ENCODE results near the gene HNRNPAB.

GRCh38 chr5:178256746-178257145 lies 52.4 kb downstream of the HNRNPAB start:
- TF ChIP-seq, protein P1, sequence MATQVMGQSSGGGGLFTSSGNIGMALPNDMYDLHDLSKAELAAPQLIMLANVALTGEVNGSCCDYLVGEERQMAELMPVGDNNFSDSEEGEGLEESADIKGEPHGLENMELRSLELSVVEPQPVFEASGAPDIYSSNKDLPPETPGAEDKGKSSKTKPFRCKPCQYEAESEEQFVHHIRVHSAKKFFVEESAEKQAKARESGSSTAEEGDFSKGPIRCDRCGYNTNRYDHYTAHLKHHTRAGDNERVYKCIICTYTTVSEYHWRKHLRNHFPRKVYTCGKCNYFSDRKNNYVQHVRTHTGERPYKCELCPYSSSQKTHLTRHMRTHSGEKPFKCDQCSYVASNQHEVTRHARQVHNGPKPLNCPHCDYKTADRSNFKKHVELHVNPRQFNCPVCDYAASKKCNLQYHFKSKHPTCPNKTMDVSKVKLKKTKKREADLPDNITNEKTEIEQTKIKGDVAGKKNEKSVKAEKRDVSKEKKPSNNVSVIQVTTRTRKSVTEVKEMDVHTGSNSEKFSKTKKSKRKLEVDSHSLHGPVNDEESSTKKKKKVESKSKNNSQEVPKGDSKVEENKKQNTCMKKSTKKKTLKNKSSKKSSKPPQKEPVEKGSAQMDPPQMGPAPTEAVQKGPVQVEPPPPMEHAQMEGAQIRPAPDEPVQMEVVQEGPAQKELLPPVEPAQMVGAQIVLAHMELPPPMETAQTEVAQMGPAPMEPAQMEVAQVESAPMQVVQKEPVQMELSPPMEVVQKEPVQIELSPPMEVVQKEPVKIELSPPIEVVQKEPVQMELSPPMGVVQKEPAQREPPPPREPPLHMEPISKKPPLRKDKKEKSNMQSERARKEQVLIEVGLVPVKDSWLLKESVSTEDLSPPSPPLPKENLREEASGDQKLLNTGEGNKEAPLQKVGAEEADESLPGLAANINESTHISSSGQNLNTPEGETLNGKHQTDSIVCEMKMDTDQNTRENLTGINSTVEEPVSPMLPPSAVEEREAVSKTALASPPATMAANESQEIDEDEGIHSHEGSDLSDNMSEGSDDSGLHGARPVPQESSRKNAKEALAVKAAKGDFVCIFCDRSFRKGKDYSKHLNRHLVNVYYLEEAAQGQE (IDR thresholded peaks at IDR 0.05; ENCODE audit: borderline replicate concordance), result no peak
- TF ChIP-seq, protein P1 (CRISPR knock-in tag; IDR thresholded peaks at IDR 0.05; ENCODE audit: low read depth), result no peak
- TF ChIP-seq POLR3G (IDR thresholded peaks at IDR 0.05; ENCODE audit: extremely low read depth, insufficient read length, insufficient replicate concordance) (no peak), BHLHE40 (IDR thresholded peaks at IDR 0.05; ENCODE audit: low read length) (peak; percentile 69), CEBPB (tag; IDR thresholded peaks at IDR 0.05) (no peak), HDAC1 (IDR thresholded peaks at IDR 0.05) (no peak)

All from K562 (cell line).